ENCODE results near the gene WDR54. TPM values are rescaled to one million over a fixed set of nuclear protein-coding genes. Genes with fewer than 3 reads are reported as not detected.

The WDR54 gene
- polyA plus RNA-seq = 39.0 TPM

DNA sequence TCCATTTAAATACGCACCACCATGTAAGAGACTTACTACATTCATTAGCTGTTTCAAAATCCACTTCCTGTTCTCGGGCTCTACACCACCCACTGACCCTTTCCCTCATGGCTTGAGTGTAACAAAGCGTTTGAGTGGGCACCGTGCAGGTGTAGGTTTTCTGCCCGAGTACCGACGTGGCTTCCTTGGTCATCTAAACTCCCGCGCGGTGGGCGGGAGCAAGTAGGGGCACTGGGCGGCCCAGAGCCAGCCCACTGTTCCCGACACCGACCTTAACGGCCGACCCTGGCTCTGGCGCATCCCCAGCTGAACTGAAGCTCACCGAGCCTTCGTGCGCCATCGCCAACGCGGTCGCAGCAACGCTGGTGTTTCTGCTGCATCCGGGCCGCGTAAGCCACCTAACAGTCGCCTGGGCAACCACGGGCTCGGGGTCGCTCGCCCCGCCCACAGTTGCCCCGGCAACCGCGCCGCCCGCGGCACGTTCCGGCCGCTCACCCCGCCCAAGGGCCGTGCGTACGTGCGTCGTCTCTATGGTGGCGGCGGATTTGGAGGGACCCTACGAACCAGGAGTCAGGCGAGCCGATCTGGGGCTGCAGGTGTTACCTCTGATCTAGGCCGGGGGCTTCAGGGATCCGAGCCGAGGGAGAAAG is at the start of gene WDR54, which contains the start of gene C2orf81:
TSS of gene WDR54 (plus strand) at position 510 of the 650 bp plus-strand sequence. CDS start 424 bp downstream, outside the sequence.
TSS of gene C2orf81 (minus strand) at position 399 of the 650 bp plus-strand sequence. CDS start at position 340, 59 bp downstream.
- H3K4me3 Mint-ChIP-seq = peak within 1 kb of the TSS; percentile 94 to 100 (median 97)
- peaks cover 2% of the 10 kb centered on the region for H3K36me3 Mint-ChIP-seq
- peak within 1 kb of the TSS; percentile 97 to 100 (median 99) for H3K27ac Mint-ChIP-seq
- H3K27me3 Mint-ChIP-seq = no peaks in the 10 kb centered on the region
- H3K9me3 Mint-ChIP-seq = no peaks in the 10 kb centered on the region
- H3K4me1 Mint-ChIP-seq = peaks cover 10 to 30% (median 21%) of the 10 kb centered on the region in 3 donors

DNA sequence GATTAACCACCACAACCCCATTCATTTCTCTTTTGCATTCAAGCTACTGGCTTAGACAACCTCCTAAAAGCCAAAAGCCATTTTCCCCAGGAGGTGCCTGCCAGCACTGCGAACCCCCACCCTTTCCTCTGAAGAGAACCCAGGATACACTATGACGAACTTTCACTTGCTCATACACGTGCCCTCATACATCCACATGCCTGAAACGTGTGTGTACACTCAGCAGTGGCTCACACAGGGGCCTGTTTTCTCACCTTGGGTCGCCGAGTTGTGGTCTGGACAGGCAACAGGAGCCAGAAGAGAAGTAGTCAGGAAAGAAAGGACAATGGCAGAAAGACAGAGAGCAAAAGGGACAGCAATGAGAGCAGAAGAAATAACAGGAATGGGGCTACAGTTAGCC is 48.9 kb upstream of the WDR54 start:
- Mint-ChIP-seq H3K4me3 (peak overlapping the region in 1 of 4 donors; percentile 35), H3K27me3 (no peaks in the 10 kb centered on the region), H3K36me3 (peaks cover 10% of the 10 kb centered on the region), H3K9me3 (no peaks in the 10 kb centered on the region), H3K4me1 (peaks cover 0 to 4% (median 0%) of the 10 kb centered on the region in 3 donors), H3K27ac (no peak overlapping the region)

DNA sequence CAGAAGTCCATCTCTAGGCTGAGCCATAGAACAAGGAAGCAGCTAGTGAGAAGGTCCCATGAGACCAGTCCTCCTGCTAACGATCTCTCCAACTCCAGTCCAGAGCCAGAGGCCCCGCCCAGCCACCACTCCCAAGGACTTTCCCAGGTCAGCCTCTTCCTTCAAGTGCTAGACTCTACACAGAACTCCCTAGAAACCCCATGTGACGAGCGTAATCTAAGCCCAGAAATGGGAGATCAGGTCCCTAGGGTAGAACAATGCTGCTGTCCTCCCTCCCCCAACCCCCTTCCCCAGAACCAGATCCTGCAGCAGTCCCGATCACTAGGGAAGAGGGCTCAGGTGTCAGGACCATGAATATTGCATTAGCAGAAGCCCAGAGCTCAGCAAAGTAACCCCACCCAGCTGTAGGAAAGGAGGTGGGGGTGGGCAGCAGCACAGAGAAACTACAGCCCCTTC is 48.3 kb upstream of the WDR54 start:
- Mint-ChIP-seq H3K4me1 (peaks cover 0 to 4% (median 0%) of the 10 kb centered on the region in 3 donors), H3K36me3 (peaks cover 10% of the 10 kb centered on the region), H3K27ac (no peak overlapping the region), H3K4me3 (no peak overlapping the region), H3K9me3 (no peaks in the 10 kb centered on the region), H3K27me3 (no peaks in the 10 kb centered on the region)

- Mint-ChIP-seq H3K9me3 (no peaks in the 10 kb centered on the region), H3K27me3 (no peaks in the 10 kb centered on the region), H3K36me3 (peaks cover 8% of the 10 kb centered on the region), H3K4me1 (peaks cover 2 to 4% (median 4%) of the 10 kb centered on the region in 3 donors), H3K4me3 (no peak overlapping the region), H3K27ac (peak overlapping the region in 1 of 3 donors; percentile 75)
Observed at GRCh38 chr2:74373985-74374384, 47.5 kb upstream of the WDR54 start.

DNA sequence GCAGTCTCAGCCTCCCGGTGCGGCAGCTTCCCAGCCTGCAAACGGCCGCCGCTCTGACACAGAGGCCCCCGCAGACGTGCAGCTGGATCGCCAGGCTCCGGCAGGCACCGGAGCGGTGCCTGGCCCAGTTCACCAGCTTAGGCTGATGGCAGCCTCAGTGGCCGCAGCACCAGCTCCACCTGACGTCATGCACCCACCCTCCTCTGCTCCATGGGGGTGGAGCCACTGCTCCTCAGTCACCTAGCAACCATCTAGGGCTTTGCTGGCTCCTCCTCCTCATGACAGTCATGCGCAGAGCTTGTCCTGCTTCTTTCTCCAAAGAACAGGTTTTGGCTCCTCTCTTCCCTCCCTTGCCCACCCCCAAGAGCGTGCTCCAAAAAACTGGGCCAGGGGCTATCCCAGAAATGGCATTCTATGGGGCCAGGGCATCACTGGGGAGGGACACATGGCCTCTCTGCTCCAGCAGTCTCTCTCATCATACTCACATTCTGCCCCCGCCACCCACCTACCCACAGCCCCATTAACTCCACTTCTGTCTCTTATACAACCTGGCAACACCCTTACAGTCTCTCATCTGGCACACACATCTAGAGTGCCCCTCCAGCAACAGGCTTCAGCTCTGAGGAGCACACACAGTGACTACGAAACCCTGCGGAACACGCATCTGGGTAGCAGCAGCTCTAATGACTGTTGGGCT is 46.9 kb upstream of the WDR54 start:
- H3K27ac Mint-ChIP-seq = no peak overlapping the region
- H3K27me3 Mint-ChIP-seq = no peaks in the 10 kb centered on the region
- no peaks in the 10 kb centered on the region for H3K9me3 Mint-ChIP-seq
- H3K4me1 Mint-ChIP-seq = peaks cover 2 to 5% (median 4%) of the 10 kb centered on the region in 3 donors
- peaks cover 8% of the 10 kb centered on the region for H3K36me3 Mint-ChIP-seq
- H3K4me3 Mint-ChIP-seq = no peak overlapping the region

DNA sequence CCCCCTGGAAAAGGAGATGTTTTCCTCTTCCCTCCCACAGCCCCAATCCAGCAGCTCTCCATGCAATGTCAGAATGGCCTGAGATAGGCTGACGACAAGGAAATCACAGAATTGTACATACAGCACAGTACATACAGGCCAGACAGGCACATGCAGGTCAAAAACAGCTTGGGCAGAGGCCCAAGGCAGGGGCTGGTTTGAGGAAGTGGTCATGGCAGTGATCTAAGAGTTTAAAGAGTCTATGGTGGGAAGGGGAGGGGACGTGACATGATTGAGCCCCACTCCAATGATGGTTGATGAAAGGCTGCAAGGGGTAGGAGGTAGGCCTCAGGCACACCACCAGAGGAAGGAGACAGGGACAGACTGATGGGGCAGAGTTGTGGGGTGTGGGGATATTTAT is 45.7 kb upstream of the WDR54 start:
- Mint-ChIP-seq H3K27me3 (no peaks in the 10 kb centered on the region), H3K9me3 (no peaks in the 10 kb centered on the region), H3K27ac (no peak overlapping the region), H3K4me1 (peaks cover 9 to 12% (median 11%) of the 10 kb centered on the region in 3 donors), H3K4me3 (no peak overlapping the region), H3K36me3 (peaks cover 6% of the 10 kb centered on the region)

GRCh38 chr2:74378007-74378406 is 43.5 kb upstream of the WDR54 start:
- Mint-ChIP-seq H3K27me3 (no peaks in the 10 kb centered on the region), H3K36me3 (peaks cover 6% of the 10 kb centered on the region), H3K4me1 (peaks cover 9 to 21% (median 15%) of the 10 kb centered on the region in 3 donors), H3K9me3 (no peaks in the 10 kb centered on the region), H3K27ac (no peak overlapping the region), H3K4me3 (peak overlapping the region in 1 of 4 donors; percentile 56)

- Mint-ChIP-seq H3K27ac (no peak within 1 kb of the TSS), H3K4me3 (peak within 1 kb of the TSS in 2 of 4 donors; percentile 4 to 78), H3K9me3 (no peaks in the 10 kb centered on the region), H3K36me3 (peaks cover 8% of the 10 kb centered on the region), H3K27me3 (no peaks in the 10 kb centered on the region), H3K4me1 (peaks cover 9 to 25% (median 20%) of the 10 kb centered on the region in 3 donors)
Observed at GRCh38 chr2:74379851-74380789, 41.4 kb upstream of the WDR54 start, which contains the start of gene DCTN1. Gene DCTN1 (minus strand): TSS chr2:74380311. CDS start chr2:74380037, 274 bp downstream.

DNA sequence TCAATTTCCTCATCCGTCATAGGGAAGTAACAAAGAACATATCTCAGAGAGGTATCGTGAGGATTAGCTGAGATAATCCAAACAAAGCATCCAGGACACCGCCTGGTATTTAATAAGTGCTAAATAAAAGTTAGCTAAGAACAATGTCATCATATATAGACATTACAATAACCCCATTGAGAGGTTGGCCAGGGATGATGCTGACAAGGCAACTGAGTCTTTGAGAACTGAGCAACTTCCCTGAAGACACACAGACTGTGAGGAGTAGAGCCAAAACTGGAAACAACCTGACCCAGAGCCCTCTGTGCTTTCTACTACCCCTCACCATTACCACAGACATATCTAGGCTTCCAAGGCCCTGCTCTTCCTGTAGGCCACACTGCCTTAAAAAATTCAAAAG is 39.8 kb upstream of the WDR54 start:
- H3K27me3 Mint-ChIP-seq = no peaks in the 10 kb centered on the region
- H3K36me3 Mint-ChIP-seq = peaks cover 5% of the 10 kb centered on the region
- H3K9me3 Mint-ChIP-seq = no peaks in the 10 kb centered on the region
- no peak overlapping the region for H3K27ac Mint-ChIP-seq
- H3K4me3 Mint-ChIP-seq = peak overlapping the region in 2 of 4 donors; percentile 19 to 84
- peaks cover 9 to 25% (median 20%) of the 10 kb centered on the region in 3 donors for H3K4me1 Mint-ChIP-seq

- H3K36me3 Mint-ChIP-seq = peaks cover 3% of the 10 kb centered on the region
- H3K27me3 Mint-ChIP-seq = no peaks in the 10 kb centered on the region
- H3K9me3 Mint-ChIP-seq = no peaks in the 10 kb centered on the region
- H3K4me3 Mint-ChIP-seq = no peak overlapping the region
- no peak overlapping the region for H3K27ac Mint-ChIP-seq
- H3K4me1 Mint-ChIP-seq = peaks cover 9 to 25% (median 20%) of the 10 kb centered on the region in 3 donors
Observed at GRCh38 chr2:74383254-74383653, 38.3 kb upstream of the WDR54 start.

DNA sequence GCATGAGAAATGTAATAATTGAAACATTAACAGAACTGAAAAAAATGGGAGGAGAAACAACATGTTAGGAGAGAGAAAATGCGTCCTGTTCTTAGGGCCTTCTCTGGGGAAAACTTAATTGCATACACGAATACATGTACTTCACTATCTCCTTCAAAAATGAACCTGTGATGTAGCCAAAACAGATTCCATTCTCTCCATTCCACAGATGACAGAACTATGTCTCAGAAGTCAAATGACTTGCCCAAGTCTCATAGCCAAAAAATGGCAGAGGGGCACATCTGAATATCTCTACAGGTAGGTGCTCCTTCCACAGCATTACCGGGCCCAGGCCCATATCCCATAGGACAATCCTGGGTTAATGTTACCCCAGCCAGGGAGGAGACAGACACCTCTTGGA is 37.5 kb upstream of the WDR54 start:
- Mint-ChIP-seq H3K4me1 (peaks cover 9 to 24% (median 15%) of the 10 kb centered on the region in 3 donors), H3K4me3 (no peak overlapping the region), H3K27ac (no peak overlapping the region), H3K27me3 (no peaks in the 10 kb centered on the region), H3K36me3 (peaks cover 3% of the 10 kb centered on the region), H3K9me3 (no peaks in the 10 kb centered on the region)

DNA sequence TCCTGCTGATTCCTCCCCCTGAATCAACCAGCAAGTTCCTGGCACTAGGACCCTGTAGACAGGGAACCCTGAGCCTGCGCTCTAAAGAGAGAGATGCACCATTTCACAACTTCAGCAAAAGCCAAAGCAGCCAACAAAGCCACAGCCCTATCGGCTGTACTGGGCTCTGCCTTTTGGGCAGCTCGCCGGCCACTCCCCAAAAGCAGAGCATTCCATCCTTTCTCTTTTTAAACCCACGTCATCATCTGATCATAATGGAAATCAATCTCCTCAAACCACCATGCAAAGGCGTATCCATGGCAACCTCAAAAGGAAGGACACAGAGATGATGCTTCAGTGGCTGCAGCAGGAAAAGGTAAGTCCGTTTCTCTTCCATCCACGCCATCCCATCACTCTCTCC is 36.1 kb upstream of the WDR54 start:
- H3K4me3 Mint-ChIP-seq = no peak overlapping the region
- H3K4me1 Mint-ChIP-seq = peaks cover 7 to 18% (median 11%) of the 10 kb centered on the region in 3 donors
- H3K27me3 Mint-ChIP-seq = no peaks in the 10 kb centered on the region
- no peaks in the 10 kb centered on the region for H3K9me3 Mint-ChIP-seq
- H3K36me3 Mint-ChIP-seq = peaks cover 3% of the 10 kb centered on the region
- H3K27ac Mint-ChIP-seq = no peak overlapping the region

- H3K4me3 Mint-ChIP-seq = no peak overlapping the region
- no peaks in the 10 kb centered on the region for H3K9me3 Mint-ChIP-seq
- H3K27me3 Mint-ChIP-seq = no peaks in the 10 kb centered on the region
- H3K36me3 Mint-ChIP-seq = peaks cover 3% of the 10 kb centered on the region
- no peak overlapping the region for H3K27ac Mint-ChIP-seq
- H3K4me1 Mint-ChIP-seq = peaks cover 8 to 12% (median 11%) of the 10 kb centered on the region in 3 donors
Observed at GRCh38 chr2:74387346-74387745, 34.2 kb upstream of the WDR54 start.

GRCh38 chr2:74390606-74391005 is 30.9 kb upstream of the WDR54 start:
- Mint-ChIP-seq H3K27ac (peak overlapping the region in 1 of 3 donors; percentile 100), H3K36me3 (no peaks in the 10 kb centered on the region), H3K4me1 (peaks cover 4 to 11% (median 7%) of the 10 kb centered on the region in 3 donors), H3K9me3 (no peaks in the 10 kb centered on the region), H3K27me3 (peaks cover 3% of the 10 kb centered on the region), H3K4me3 (peak overlapping the region in 2 of 4 donors; percentile 97 to 99)
